HEK293 (cell line): ENCODE measurements around the gene SMIM24.

Experiments used
- SALL2 ChIP-seq: fragments of 450-650 bp; formaldehyde crosslinking; IDR thresholded peaks from 2 replicates; pipeline ENCODE4 v1.5.0; 2017; ENCODE audit warnings: missing biosample characterization, mild to moderate bottlenecking, missing genetic modification characterization, borderline replicate concordance
- SCRT2 ChIP-seq: fragments of 450-650 bp; formaldehyde crosslinking; IDR thresholded peaks from 2 replicates; pipeline ENCODE4 v1.5.1; 2016; ENCODE audit warnings: missing biosample characterization, missing genetic modification characterization
- SP7 ChIP-seq: fragments of 450-650 bp; formaldehyde crosslinking; IDR thresholded peaks from 2 replicates; pipeline ENCODE4 v1.5.1; 2016; ENCODE audit warnings: missing biosample characterization, missing genetic modification characterization
- ZBTB21 ChIP-seq: fragments of 450-650 bp; formaldehyde crosslinking; IDR thresholded peaks from 2 replicates; pipeline ENCODE4 v1.5.1; 2017; ENCODE audit warnings: missing biosample characterization, missing genetic modification characterization
- ZFP37 ChIP-seq: fragments of 450-650 bp; formaldehyde crosslinking; IDR thresholded peaks from 2 replicates; pipeline ENCODE4 v1.5.1; 2016; ENCODE audit warnings: missing biosample characterization, missing genetic modification characterization
- ZNF16 ChIP-seq: fragments of 450-650 bp; formaldehyde crosslinking; IDR thresholded peaks from 2 replicates; pipeline ENCODE4 v1.5.1; 2016; ENCODE audit warnings: low read depth, missing biosample characterization, missing genetic modification characterization
- ZNF169 ChIP-seq: fragments of 450-650 bp; formaldehyde crosslinking; IDR thresholded peaks from 2 replicates; pipeline ENCODE4 v1.5.1; 2016; ENCODE audit warnings: missing biosample characterization, missing genetic modification characterization
- ZNF292 ChIP-seq: fragments of 450-650 bp; formaldehyde crosslinking; IDR thresholded peaks from 2 replicates; pipeline ENCODE4 v1.5.1; 2016; ENCODE audit warnings: low read depth, missing biosample characterization, missing genetic modification characterization, borderline replicate concordance
- ZNF302 ChIP-seq: fragments of 450-650 bp; formaldehyde crosslinking; IDR thresholded peaks from 2 replicates; pipeline ENCODE4 v1.5.1; 2016; ENCODE audit warnings: missing biosample characterization, missing genetic modification characterization, low read depth
- ZNF521 ChIP-seq: fragments of 450-650 bp; formaldehyde crosslinking; IDR thresholded peaks from 2 replicates; pipeline ENCODE4 v1.5.1; 2017; ENCODE audit warnings: missing biosample characterization, mild to moderate bottlenecking, missing genetic modification characterization
- ZNF621 ChIP-seq: fragments of 450-650 bp; formaldehyde crosslinking; IDR thresholded peaks from 2 replicates; pipeline ENCODE4 v1.5.1; 2017; ENCODE audit warnings: missing biosample characterization, missing genetic modification characterization
- ZNF623 ChIP-seq: fragments of 450-650 bp; formaldehyde crosslinking; IDR thresholded peaks from 2 replicates; pipeline ENCODE4 v1.5.1; 2016; ENCODE audit warnings: missing biosample characterization, missing genetic modification characterization
- ZNF76 ChIP-seq: fragments of 450-650 bp; formaldehyde crosslinking; IDR thresholded peaks from 2 replicates; pipeline ENCODE4; 2016; ENCODE audit warnings: low read depth, missing biosample characterization, missing genetic modification characterization, borderline replicate concordance
- ZNF785 ChIP-seq: fragments of 450-650 bp; formaldehyde crosslinking; IDR thresholded peaks from 2 replicates; pipeline ENCODE4 v1.5.1; 2016; ENCODE audit warnings: missing biosample characterization, missing genetic modification characterization
- ZNF837 ChIP-seq: fragments of 450-650 bp; formaldehyde crosslinking; IDR thresholded peaks from 2 replicates; pipeline ENCODE4 v1.5.1; 2016; ENCODE audit warnings: missing biosample characterization, missing genetic modification characterization
- ZSCAN30 ChIP-seq: fragments of 450-650 bp; IDR thresholded peaks from 2 replicates; pipeline ENCODE4 v1.5.1; 2018; ENCODE audit warnings: missing biosample characterization, mild to moderate bottlenecking, missing genetic modification characterization, moderate library complexity
- TF ChIP-seq, protein P1 (sequence below): fragments of 450-650 bp; formaldehyde crosslinking; IDR thresholded peaks from 2 replicates; pipeline ENCODE4 v1.5.1; 2016; ENCODE audit warnings: missing biosample characterization, missing genetic modification characterization
- TF ChIP-seq, protein P2 (sequence below): fragments of 450-650 bp; formaldehyde crosslinking; IDR thresholded peaks from 2 replicates; pipeline ENCODE4 v1.5.1; 2016; ENCODE audit warnings: missing biosample characterization, missing genetic modification characterization
- TF ChIP-seq, protein P3 (sequence below): fragments of 450-650 bp; formaldehyde crosslinking; IDR thresholded peaks from 2 replicates; pipeline ENCODE4 v1.5.1; 2016; ENCODE audit warnings: missing biosample characterization, missing genetic modification characterization, low read depth
- TF ChIP-seq, protein P4 (sequence below): fragments of 450-650 bp; formaldehyde crosslinking; IDR thresholded peaks from 2 replicates; pipeline ENCODE4 v1.5.1; 2016; ENCODE audit warnings: missing biosample characterization, missing genetic modification characterization
- TF ChIP-seq, protein P5 (sequence below): fragments of 450-650 bp; formaldehyde crosslinking; IDR thresholded peaks from 2 replicates; pipeline ENCODE4 v1.5.0; 2017; ENCODE audit warnings: missing biosample characterization, missing genetic modification characterization, borderline replicate concordance
- TF ChIP-seq, protein P6 (sequence below): fragments of 450-650 bp; formaldehyde crosslinking; IDR thresholded peaks from 2 replicates; pipeline ENCODE4 v1.5.1; 2016; ENCODE audit warnings: missing biosample characterization, missing genetic modification characterization
- TF ChIP-seq, protein P7 (sequence below): fragments of 450-650 bp; formaldehyde crosslinking; IDR thresholded peaks from 2 replicates; pipeline ENCODE4 v1.5.1; 2016; ENCODE audit warnings: missing biosample characterization, missing genetic modification characterization
- TF ChIP-seq, protein P8 (sequence below): fragments of 450-650 bp; formaldehyde crosslinking; conservative IDR thresholded peaks from 2 replicates; pipeline ENCODE4 v1.5.1; 2016; ENCODE audit warnings: low read depth, missing biosample characterization, missing genetic modification characterization

Gene SMIM24

DNA sequence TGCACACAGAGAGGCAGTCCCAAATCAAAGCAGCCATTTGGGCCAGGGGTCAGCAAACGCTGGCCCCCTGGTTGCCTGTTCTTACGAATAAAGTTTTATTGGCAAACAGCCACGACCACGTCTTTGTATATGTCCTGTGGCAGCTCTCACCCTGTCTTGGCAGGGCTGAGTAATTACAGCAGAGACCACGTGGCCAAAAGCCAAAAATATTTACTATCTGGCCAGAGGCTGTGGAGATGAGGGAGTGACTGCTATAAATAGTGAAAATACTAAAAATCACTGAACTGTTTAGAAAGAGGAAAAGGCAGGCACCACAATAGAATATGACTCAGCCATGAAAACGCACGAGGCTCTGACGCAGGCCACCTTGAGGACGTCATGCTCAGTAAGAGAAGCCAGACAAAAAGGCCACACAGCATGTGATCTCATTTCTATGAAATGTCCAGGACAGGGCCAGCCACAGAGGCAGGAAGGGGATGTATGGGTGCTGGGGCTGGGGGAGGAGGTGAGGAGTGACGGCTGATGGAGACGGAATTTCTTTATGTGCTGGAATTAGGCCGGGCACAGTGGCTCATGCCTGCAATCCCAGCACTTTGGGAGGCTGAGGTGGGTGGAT, 29.4 kb downstream of the SMIM24 start (continued):
- TF ChIP-seq, protein P1, sequence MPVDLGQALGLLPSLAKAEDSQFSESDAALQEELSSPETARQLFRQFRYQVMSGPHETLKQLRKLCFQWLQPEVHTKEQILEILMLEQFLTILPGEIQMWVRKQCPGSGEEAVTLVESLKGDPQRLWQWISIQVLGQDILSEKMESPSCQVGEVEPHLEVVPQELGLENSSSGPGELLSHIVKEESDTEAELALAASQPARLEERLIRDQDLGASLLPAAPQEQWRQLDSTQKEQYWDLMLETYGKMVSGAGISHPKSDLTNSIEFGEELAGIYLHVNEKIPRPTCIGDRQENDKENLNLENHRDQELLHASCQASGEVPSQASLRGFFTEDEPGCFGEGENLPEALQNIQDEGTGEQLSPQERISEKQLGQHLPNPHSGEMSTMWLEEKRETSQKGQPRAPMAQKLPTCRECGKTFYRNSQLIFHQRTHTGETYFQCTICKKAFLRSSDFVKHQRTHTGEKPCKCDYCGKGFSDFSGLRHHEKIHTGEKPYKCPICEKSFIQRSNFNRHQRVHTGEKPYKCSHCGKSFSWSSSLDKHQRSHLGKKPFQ (tag by site-specific recombination), result no peak
- TF ChIP-seq ZNF521 (tag by site-specific recombination), result no peak
- TF ChIP-seq, protein P2, sequence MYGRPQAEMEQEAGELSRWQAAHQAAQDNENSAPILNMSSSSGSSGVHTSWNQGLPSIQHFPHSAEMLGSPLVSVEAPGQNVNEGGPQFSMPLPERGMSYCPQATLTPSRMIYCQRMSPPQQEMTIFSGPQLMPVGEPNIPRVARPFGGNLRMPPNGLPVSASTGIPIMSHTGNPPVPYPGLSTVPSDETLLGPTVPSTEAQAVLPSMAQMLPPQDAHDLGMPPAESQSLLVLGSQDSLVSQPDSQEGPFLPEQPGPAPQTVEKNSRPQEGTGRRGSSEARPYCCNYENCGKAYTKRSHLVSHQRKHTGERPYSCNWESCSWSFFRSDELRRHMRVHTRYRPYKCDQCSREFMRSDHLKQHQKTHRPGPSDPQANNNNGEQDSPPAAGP, result peak; percentile 51; the same call in 1 of the 2 replicates
- no peak for TF ChIP-seq ZNF76 (tag by site-specific recombination)
- TF ChIP-seq, protein P3, sequence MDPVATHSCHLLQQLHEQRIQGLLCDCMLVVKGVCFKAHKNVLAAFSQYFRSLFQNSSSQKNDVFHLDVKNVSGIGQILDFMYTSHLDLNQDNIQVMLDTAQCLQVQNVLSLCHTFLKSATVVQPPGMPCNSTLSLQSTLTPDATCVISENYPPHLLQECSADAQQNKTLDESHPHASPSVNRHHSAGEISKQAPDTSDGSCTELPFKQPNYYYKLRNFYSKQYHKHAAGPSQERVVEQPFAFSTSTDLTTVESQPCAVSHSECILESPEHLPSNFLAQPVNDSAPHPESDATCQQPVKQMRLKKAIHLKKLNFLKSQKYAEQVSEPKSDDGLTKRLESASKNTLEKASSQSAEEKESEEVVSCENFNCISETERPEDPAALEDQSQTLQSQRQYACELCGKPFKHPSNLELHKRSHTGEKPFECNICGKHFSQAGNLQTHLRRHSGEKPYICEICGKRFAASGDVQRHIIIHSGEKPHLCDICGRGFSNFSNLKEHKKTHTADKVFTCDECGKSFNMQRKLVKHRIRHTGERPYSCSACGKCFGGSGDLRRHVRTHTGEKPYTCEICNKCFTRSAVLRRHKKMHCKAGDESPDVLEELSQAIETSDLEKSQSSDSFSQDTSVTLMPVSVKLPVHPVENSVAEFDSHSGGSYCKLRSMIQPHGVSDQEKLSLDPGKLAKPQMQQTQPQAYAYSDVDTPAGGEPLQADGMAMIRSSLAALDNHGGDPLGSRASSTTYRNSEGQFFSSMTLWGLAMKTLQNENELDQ, result no peak
- TF ChIP-seq, protein P4, sequence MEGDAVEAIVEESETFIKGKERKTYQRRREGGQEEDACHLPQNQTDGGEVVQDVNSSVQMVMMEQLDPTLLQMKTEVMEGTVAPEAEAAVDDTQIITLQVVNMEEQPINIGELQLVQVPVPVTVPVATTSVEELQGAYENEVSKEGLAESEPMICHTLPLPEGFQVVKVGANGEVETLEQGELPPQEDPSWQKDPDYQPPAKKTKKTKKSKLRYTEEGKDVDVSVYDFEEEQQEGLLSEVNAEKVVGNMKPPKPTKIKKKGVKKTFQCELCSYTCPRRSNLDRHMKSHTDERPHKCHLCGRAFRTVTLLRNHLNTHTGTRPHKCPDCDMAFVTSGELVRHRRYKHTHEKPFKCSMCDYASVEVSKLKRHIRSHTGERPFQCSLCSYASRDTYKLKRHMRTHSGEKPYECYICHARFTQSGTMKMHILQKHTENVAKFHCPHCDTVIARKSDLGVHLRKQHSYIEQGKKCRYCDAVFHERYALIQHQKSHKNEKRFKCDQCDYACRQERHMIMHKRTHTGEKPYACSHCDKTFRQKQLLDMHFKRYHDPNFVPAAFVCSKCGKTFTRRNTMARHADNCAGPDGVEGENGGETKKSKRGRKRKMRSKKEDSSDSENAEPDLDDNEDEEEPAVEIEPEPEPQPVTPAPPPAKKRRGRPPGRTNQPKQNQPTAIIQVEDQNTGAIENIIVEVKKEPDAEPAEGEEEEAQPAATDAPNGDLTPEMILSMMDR, result no peak
- peak; percentile 68; the same call in 1 of the 2 replicates for TF ChIP-seq ZFP37 (tag by site-specific recombination)
- TF ChIP-seq SCRT2 (tag by site-specific recombination), result no peak
- no peak for TF ChIP-seq ZNF169 (tag by site-specific recombination)
- TF ChIP-seq ZNF621 (tag by site-specific recombination), result no peak
- no peak for TF ChIP-seq ZNF837 (tag by site-specific recombination)
- TF ChIP-seq ZNF302, result no peak
- TF ChIP-seq ZNF623 (tag by site-specific recombination), result peak; percentile 84
- TF ChIP-seq ZBTB21 (tag by site-specific recombination), result peak; percentile 97
- TF ChIP-seq, protein P5, sequence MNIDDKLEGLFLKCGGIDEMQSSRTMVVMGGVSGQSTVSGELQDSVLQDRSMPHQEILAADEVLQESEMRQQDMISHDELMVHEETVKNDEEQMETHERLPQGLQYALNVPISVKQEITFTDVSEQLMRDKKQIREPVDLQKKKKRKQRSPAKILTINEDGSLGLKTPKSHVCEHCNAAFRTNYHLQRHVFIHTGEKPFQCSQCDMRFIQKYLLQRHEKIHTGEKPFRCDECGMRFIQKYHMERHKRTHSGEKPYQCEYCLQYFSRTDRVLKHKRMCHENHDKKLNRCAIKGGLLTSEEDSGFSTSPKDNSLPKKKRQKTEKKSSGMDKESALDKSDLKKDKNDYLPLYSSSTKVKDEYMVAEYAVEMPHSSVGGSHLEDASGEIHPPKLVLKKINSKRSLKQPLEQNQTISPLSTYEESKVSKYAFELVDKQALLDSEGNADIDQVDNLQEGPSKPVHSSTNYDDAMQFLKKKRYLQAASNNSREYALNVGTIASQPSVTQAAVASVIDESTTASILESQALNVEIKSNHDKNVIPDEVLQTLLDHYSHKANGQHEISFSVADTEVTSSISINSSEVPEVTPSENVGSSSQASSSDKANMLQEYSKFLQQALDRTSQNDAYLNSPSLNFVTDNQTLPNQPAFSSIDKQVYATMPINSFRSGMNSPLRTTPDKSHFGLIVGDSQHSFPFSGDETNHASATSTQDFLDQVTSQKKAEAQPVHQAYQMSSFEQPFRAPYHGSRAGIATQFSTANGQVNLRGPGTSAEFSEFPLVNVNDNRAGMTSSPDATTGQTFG (tag by site-specific recombination), result no peak
- TF ChIP-seq ZNF292 (tag by site-specific recombination), result no peak
- no peak for TF ChIP-seq SALL2 (tag by site-specific recombination)
- TF ChIP-seq, protein P6, sequence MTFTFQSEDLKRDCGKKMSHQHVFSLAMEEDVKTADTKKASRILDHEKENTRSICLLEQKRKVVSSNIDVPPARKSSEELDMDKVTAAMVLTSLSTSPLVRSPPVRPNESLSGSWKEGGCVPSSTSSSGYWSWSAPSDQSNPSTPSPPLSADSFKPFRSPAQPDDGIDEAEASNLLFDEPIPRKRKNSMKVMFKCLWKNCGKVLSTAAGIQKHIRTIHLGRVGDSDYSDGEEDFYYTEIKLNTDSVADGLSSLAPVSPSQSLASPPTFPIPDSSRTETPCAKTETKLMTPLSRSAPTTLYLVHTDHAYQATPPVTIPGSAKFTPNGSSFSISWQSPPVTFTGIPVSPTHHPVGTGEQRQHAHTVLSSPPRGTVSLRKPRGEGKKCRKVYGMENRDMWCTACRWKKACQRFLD (tag by site-specific recombination), result no peak
- no peak for TF ChIP-seq ZNF785 (tag by site-specific recombination)
- peak; percentile 61 for TF ChIP-seq SP7 (tag by site-specific recombination)
- TF ChIP-seq ZSCAN30 (tag by site-specific recombination), result 0 out of 2 replicates have a peak, but pooled peaks have one; percentile 16
- TF ChIP-seq, protein P7, sequence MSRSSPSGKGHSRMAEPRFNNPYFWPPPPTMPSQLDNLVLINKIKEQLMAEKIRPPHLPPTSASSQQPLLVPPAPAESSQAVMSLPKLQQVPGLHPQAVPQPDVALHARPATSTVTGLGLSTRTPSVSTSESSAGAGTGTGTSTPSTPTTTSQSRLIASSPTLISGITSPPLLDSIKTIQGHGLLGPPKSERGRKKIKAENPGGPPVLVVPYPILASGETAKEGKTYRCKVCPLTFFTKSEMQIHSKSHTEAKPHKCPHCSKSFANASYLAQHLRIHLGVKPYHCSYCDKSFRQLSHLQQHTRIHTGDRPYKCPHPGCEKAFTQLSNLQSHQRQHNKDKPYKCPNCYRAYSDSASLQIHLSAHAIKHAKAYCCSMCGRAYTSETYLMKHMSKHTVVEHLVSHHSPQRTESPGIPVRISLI (tag by site-specific recombination), result peak; percentile 53; the same call in 1 of the 2 replicates
- TF ChIP-seq, protein P8, sequence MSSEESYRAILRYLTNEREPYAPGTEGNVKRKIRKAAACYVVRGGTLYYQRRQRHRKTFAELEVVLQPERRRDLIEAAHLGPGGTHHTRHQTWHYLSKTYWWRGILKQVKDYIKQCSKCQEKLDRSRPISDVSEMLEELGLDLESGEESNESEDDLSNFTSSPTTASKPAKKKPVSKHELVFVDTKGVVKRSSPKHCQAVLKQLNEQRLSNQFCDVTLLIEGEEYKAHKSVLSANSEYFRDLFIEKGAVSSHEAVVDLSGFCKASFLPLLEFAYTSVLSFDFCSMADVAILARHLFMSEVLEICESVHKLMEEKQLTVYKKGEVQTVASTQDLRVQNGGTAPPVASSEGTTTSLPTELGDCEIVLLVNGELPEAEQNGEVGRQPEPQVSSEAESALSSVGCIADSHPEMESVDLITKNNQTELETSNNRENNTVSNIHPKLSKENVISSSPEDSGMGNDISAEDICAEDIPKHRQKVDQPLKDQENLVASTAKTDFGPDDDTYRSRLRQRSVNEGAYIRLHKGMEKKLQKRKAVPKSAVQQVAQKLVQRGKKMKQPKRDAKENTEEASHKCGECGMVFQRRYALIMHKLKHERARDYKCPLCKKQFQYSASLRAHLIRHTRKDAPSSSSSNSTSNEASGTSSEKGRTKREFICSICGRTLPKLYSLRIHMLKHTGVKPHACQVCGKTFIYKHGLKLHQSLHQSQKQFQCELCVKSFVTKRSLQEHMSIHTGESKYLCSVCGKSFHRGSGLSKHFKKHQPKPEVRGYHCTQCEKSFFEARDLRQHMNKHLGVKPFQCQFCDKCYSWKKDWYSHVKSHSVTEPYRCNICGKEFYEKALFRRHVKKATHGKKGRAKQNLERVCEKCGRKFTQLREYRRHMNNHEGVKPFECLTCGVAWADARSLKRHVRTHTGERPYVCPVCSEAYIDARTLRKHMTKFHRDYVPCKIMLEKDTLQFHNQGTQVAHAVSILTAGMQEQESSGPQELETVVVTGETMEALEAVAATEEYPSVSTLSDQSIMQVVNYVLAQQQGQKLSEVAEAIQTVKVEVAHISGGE (tag by site-specific recombination), result no peak
- no peak for TF ChIP-seq ZNF16 (tag by site-specific recombination)
